WERI-Rb-1 (cell line): Measurements from ENCODE around the gene UBR4.

ENCODE experiments used
- DNase-seq: peaks from one replicate; pipeline ENCODE4 v3.0.0-alpha.2; 2020
- H3K27ac ChIP-seq: fragments of 250-450 bp; sonication (Bioruptor Pico); 2 replicates; pipeline ENCODE4 v1.5.1; 2020; ENCODE audit warnings: mild to moderate bottlenecking, moderate library complexity
- H3K27me3 ChIP-seq: fragments of 250-450 bp; sonication (Bioruptor Pico); 2 replicates; pipeline ENCODE4 v1.5.1; 2021; ENCODE audit warnings: mild to moderate bottlenecking, low read depth, moderate library complexity; ENCODE audit not compliant: insufficient read depth, severe bottlenecking
- H3K36me3 ChIP-seq: fragments of 250-450 bp; sonication (Bioruptor Pico); 2 replicates; pipeline ENCODE4 v1.5.1; 2020; ENCODE audit warnings: mild to moderate bottlenecking, moderate library complexity
- H3K4me3 ChIP-seq: 2 replicates; pipeline ENCODE4 v1.5.1; 2011; ENCODE audit warnings: low read depth, mild to moderate bottlenecking, control low read depth, low read length
- H3K9me3 ChIP-seq: fragments of 250-450 bp; sonication (Bioruptor Pico); 2 replicates; pipeline ENCODE4 v1.5.1; 2021; ENCODE audit warnings: mild to moderate bottlenecking, moderate library complexity; ENCODE audit not compliant: severe bottlenecking
- CTCF ChIP-seq: IDR thresholded peaks from 2 replicates; pipeline ENCODE4 v1.5.1; 2011; ENCODE audit warnings: low read depth, mild to moderate bottlenecking, control low read depth, inconsistent platforms, low read length

The UBR4 gene

GRCh38 chr1:19165501-19165900 lies 44.6 kb downstream of the UBR4 start:
- peaks cover 95% of the 10 kb centered on the region for H3K36me3 ChIP-seq

GRCh38 chr1:19164274-19165015 lies 45.6 kb downstream of the UBR4 start:
- Histone ChIP-seq H3K9me3 (no peaks in the 10 kb centered on the region), H3K4me3 (no peak overlapping the region), H3K36me3 (peaks cover 95% of the 10 kb centered on the region), H3K27ac (no peak overlapping the region), H3K27me3 (no peaks in the 10 kb centered on the region)
- DNase-seq: no peak
- TF ChIP-seq CTCF: no peak

More at GRCh38 chr1:19165501-19165900, 44.6 kb downstream of the UBR4 start:
- Histone ChIP-seq H3K9me3 (no peaks in the 10 kb centered on the region), H3K27me3 (no peaks in the 10 kb centered on the region), H3K4me3 (no peak overlapping the region), H3K27ac (no peak overlapping the region)
- DNase-seq: no peak
- TF ChIP-seq CTCF: no peak

GRCh38 chr1:19163261-19163660 lies 46.8 kb downstream of the UBR4 start:
- Histone ChIP-seq H3K36me3 (peaks cover 96% of the 10 kb centered on the region), H3K27me3 (no peaks in the 10 kb centered on the region), H3K27ac (no peak overlapping the region), H3K4me3 (no peak overlapping the region), H3K9me3 (no peaks in the 10 kb centered on the region)
- no peak for DNase-seq
- TF ChIP-seq CTCF: no peak

GRCh38 chr1:19160831-19161230 lies 49.2 kb downstream of the UBR4 start:
- no peak for TF ChIP-seq CTCF
- H3K27ac ChIP-seq: no peak overlapping the region
- H3K27me3 ChIP-seq: no peaks in the 10 kb centered on the region
- no peaks in the 10 kb centered on the region for H3K9me3 ChIP-seq
- H3K4me3 ChIP-seq: no peak overlapping the region
- H3K36me3 ChIP-seq: peaks cover 98% of the 10 kb centered on the region
- DNase-seq: no peak

GRCh38 chr1:19157653-19158052 lies 52.4 kb downstream of the UBR4 start:
- Histone ChIP-seq H3K9me3 (no peaks in the 10 kb centered on the region), H3K27ac (no peak overlapping the region), H3K36me3 (peaks cover 98% of the 10 kb centered on the region), H3K27me3 (no peaks in the 10 kb centered on the region), H3K4me3 (no peak overlapping the region)
- no peak for TF ChIP-seq CTCF
- no peak for DNase-seq

- DNase-seq: no peak
- Histone ChIP-seq H3K27ac (no peak overlapping the region), H3K36me3 (peaks cover 98% of the 10 kb centered on the region), H3K4me3 (no peak overlapping the region), H3K27me3 (no peaks in the 10 kb centered on the region), H3K9me3 (no peaks in the 10 kb centered on the region)
- TF ChIP-seq CTCF: no peak
Measured at GRCh38 chr1:19156676-19157075, 53.4 kb downstream of the UBR4 start.
